Embryonic facial prominence (tissue), 1 donor: ENCODE data around the gene GABRB3.
"Not testable (repeated sequence)": the region's sequence is repeated elsewhere in the genome, so short reads cannot be mapped to it uniquely, and the experiment has no call there.

Source experiments
- DNase-seq: peaks from one replicate; pipeline ENCODE4 v3.0.0-alpha.2; 2016; ENCODE audit errors: extremely low spot score

GABRB3 gene

DNA sequence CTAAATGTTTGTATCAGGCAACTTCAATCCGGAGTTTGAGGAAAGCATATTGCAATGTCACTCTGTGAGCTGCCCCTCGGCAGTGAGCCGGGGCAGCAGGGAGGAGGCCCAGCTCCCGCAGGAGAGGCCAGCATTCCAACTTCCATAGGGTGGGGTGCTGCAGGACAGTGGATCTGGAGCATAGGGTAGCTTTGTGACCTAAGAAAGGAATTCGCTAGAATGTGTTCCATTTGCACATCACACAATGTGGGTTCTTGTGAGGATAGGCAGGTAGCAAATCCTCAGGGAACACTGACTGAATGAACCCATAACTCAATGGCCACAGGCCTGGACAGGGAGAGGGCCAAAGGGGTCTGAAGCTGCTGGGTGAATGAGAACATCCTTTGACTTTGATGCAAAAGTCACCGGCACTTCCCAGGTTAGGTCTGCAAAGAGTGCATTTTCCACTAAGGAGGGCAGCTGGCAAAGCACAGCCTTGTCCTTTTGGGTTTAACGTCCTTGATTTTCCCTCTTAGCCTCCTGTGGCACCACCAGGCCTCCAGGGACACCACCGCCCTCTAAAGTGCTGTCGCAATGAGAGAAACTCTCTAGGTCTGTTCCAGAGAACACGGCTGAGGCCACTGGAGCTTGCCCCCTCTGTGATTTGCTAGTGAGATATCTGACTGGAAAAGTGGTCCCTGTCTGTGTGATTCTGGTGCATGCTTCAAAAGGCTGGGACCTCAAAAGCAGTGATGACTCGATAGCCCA is 36.2 kb downstream of the GABRB3 start:
- no peak for DNase-seq

GRCh38 chr15:26731965-26732364 is 40.9 kb downstream of the GABRB3 start:
- no peak for DNase-seq

- DNase-seq = no peak
Observed at GRCh38 chr15:26729581-26729980, 43.3 kb downstream of the GABRB3 start.

GRCh38 chr15:26729030-26729429 is 43.8 kb downstream of the GABRB3 start:
- no peak for DNase-seq

- no peak for DNase-seq
Observed at GRCh38 chr15:26724381-26725150, 48.3 kb downstream of the GABRB3 start.

GRCh38 chr15:26722621-26723160 is 50.2 kb downstream of the GABRB3 start:
- DNase-seq = no peak

GRCh38 chr15:26721232-26721967 is 51.5 kb downstream of the GABRB3 start:
- DNase-seq = no peak

DNA sequence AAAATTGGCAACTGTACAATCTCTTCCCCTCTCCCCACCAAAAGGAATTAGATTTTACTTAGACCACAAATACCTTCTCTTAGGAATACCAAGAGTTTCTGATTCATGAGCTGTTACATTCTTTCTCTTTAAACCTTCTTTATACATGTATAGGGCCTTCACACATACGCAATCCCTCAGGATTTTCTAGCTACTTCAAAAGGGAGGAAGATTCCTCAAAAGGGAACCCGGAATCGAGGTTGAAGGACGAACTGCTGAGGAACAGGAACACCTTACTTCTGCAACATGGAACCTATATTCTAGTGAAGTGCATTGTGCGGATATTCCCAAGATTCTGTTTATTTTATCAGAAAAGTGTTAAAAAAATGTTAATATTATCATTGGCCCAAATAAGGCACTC is 52.3 kb downstream of the GABRB3 start:
- no peak for DNase-seq

DNA sequence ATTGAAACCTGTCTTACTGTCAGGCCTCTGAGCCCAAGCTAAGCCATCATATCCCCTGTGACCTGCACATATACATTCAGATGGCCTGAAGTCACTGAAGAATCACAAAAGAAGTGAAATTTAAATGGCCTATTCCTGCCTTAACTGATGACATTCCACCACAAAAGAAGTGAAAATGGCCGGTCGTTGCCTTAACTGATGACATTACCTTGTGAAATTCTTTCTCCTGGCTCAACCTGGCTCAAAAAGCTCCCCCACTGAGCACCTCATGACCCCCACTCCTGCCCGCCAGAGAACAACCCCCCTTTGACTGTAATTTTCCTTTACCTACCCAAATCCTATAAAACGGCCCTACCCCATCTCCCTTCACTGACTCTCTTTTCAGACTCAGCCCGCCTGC is 53.0 kb downstream of the GABRB3 start:
- not testable (repeated sequence) for DNase-seq

DNA sequence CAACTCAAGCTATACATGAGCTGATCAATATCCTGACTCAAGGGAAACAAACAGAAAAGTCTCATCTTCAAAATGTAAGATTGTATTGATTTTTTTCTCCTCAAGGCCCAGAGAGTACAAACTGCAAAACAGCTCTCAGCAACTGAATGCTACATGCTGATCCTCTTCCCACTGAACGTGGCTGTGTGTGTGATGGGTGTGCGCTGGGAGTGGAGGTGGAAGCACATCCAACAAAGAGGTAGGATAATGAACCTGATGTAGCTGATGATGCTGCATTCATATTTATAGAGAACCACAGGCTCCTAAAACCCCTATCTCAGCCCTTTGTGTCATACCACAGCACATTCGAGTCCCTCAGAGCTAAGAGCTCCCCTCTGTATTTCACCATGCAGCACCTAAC is 56.8 kb downstream of the GABRB3 start:
- no peak for DNase-seq

- no peak for DNase-seq
Observed at GRCh38 chr15:26713498-26713897, 59.4 kb downstream of the GABRB3 start.

DNA sequence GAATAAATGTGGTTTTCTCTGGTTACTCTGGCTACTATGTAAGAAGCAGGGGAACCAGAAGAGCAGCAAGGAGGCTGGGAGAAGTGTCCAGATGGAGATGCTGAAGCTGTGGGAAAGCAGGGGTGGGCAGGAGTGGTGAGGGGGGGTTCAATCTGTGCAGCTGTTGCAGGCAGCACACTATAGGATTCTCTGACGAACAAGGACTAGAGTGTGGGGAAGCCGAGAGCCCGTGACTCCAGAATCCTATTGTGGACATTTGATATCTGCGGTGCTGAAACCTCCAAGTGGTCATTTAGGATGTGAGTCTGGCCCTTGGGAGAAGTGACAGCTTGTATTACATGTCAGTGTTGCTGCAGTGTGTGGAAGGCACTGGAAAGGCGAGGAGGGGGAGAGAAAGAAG is 60.5 kb downstream of the GABRB3 start:
- DNase-seq = no peak

GRCh38 chr15:26711445-26711844 is 61.4 kb downstream of the GABRB3 start:
- no peak for DNase-seq

DNA sequence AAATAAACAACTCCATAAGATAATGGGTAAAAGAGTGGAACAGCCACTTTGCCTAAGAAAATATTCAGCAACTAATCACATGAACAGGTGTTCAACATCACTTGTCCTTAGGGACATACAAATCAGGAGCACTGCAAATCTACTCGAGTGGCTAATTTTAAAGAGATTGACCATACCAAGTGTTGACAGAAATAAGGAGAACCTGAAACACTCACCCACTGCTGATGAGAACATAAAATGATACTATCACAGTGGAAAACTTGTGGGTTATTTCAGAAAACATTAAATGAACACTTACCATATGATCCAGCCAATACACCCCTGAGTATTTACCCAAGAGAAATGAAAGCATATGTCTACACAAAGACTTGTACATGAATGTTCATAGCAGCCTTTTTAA is 70.5 kb downstream of the GABRB3 start:
- no peak for DNase-seq

DNA sequence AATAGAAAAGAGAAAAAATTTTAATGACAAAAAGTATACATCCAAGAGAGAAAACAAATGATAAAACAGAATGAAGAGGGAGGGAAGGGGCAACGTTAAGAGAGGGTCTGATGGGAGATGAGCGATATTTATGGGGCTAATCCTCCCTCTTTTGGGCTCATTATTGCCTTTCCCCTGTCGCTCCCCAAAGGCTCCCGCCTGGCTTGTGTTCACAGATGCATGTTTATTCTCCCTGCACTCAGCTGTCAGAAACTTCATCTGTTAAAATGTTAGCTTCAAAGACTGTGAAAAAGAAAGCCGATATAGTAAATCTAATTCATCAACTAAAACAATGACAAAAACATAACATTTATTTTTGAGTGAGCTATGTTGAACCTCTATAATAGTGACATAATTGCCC is 74.3 kb downstream of the GABRB3 start:
- DNase-seq = no peak

DNA sequence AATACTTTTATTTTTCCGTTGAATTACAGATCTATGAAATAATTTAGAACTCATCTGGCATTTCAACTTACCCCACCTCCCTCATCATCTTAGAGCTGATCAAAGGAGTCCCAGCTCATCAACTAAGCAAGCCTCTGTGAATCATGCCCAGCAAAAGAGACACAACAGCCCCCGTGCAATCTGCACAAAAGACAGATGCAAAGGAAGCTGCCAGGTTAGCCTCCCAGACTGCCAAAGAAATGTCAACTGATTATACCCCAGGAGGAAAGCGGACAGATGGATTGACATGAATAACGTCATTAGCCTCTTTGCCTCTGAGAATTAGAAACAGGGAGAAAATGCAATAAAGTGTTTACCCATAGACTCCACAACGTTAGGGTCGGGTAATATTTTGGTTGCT is 75.0 kb downstream of the GABRB3 start:
- DNase-seq = no peak

- DNase-seq = no peak
Observed at GRCh38 chr15:26691249-26691648, 81.6 kb downstream of the GABRB3 start.

DNA sequence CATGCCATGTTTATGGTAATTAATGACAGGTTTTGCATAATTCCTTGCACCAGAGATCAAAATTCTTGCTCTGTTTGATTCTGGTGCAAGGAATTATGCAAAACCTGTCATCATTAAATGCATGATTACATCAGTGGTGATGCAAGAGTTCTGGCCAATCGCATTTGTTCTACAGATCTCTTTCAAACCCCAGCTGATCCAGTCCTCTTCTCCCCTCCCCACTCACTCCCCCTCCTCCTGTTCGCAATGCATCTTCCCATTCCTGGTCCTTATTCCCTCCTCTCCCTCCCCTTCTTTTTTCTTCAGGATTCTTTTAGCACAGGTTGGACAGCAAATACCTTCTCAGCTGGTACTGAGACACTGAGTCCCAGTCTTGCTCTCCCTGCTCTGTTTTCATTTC is 82.1 kb downstream of the GABRB3 start:
- no peak for DNase-seq

DNA sequence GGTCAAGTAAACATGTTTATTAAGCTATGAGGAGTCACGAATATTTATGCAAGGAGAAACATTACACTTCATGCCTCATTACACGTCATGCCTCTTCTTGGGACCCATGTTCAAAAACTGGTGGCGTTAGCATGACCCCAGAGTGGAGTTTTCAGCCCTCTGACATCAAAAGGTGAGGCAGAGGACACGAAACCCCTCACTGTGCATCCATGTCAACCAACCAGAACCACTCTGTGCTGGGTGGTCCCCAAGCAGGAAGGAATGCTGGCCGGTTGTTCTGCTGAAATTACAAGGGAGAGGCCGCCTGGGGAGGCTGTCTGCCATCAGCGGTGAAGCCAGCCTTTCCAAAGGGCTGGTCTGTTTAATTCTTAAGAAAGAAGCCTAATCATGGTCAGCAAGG is 83.4 kb downstream of the GABRB3 start:
- DNase-seq = no peak

DNA sequence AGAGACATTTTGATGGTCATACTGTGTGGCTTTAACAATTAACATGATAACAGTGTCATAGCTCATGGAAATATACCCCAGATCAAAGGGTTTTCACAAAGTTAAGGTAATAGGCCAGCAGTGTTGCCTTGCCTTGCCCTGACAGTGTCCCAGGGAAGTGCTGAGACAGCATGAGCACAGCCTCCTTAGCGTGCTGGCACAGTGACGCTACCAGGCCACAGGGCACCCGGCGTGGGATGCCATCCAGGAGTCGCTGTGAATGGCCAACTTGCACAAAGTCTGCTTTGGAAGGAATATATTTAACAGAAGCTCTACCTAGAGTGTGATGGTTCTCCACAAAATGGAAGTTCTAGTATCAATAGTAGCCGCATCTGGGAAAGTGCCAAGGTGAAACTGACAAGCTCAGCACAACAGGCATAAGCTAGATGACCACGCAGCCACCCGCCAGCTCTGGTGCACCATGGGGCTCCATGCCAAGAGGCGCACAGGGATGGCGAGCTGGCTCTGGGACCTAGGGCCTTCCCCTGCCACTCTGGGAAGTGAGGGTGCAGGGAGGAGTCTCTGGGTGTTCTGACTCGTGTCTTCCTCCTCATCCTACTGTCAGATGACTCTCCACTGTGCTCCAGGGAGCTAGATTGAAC is 86.2 kb downstream of the GABRB3 start:
- no peak for DNase-seq

GRCh38 chr15:26682598-26683164 is 90.2 kb downstream of the GABRB3 start:
- no peak for DNase-seq

GRCh38 chr15:26679927-26680326 is 92.9 kb downstream of the GABRB3 start:
- DNase-seq = no peak
